ENCODE data around the gene MAGI2.

MAGI2 gene

GRCh38 chr7:79361214-79361613 is 92.3 kb downstream of the MAGI2 start:
- no peak for DNase-seq

- DNase-seq, result no peak
These were observed 93.6 kb downstream of the MAGI2 start for GRCh38 chr7:79359827-79360226.

GRCh38 chr7:79357101-79357500 is 96.4 kb downstream of the MAGI2 start:
- no peak for DNase-seq

- DNase-seq, result no peak
These were observed 99.6 kb downstream of the MAGI2 start for GRCh38 chr7:79353720-79354468.

- DNase-seq, result no peak
These were observed 101.1 kb downstream of the MAGI2 start for GRCh38 chr7:79352323-79352722.

GRCh38 chr7:79347351-79347750 is 106.1 kb downstream of the MAGI2 start:
- DNase-seq, result no peak

GRCh38 chr7:79341902-79342301 is 111.6 kb downstream of the MAGI2 start:
- no peak for DNase-seq

- no peak for DNase-seq
These were observed 113.3 kb downstream of the MAGI2 start for GRCh38 chr7:79340212-79340611.

- no peak for DNase-seq
These were observed 114.1 kb downstream of the MAGI2 start for GRCh38 chr7:79339208-79339925.

GRCh38 chr7:79337717-79338116 is 115.8 kb downstream of the MAGI2 start:
- DNase-seq, result no peak

- DNase-seq, result no peak
These were observed 118.6 kb downstream of the MAGI2 start for GRCh38 chr7:79334841-79335240.

- DNase-seq, result no peak
These were observed 119.1 kb downstream of the MAGI2 start for GRCh38 chr7:79334334-79334733.

GRCh38 chr7:79332091-79332490 is 121.4 kb downstream of the MAGI2 start:
- DNase-seq, result no peak

- no peak for DNase-seq
These were observed 124.0 kb downstream of the MAGI2 start for GRCh38 chr7:79329464-79329863.

- DNase-seq, result no peak
These were observed 132.6 kb downstream of the MAGI2 start for GRCh38 chr7:79320741-79321473.

GRCh38 chr7:79319369-79319768 is 134.1 kb downstream of the MAGI2 start:
- DNase-seq, result no peak

GRCh38 chr7:79317728-79318127 is 135.7 kb downstream of the MAGI2 start:
- no peak for DNase-seq

GRCh38 chr7:79312022-79312421 is 141.4 kb downstream of the MAGI2 start:
- DNase-seq, result no peak

- DNase-seq, result no peak
These were observed 145.3 kb downstream of the MAGI2 start for GRCh38 chr7:79308192-79308591.

GRCh38 chr7:79307376-79307775 is 146.1 kb downstream of the MAGI2 start:
- no peak for DNase-seq

- DNase-seq, result no peak
These were observed 148.8 kb downstream of the MAGI2 start for GRCh38 chr7:79304711-79305110.

GRCh38 chr7:79302293-79302692 is 151.2 kb downstream of the MAGI2 start:
- DNase-seq, result no peak

GRCh38 chr7:79301419-79301818 is 152.0 kb downstream of the MAGI2 start:
- DNase-seq, result no peak

- DNase-seq, result no peak
These were observed 152.9 kb downstream of the MAGI2 start for GRCh38 chr7:79300573-79300972.
